ENCODE results near the gene RGS10.

RGS10 gene

DNA sequence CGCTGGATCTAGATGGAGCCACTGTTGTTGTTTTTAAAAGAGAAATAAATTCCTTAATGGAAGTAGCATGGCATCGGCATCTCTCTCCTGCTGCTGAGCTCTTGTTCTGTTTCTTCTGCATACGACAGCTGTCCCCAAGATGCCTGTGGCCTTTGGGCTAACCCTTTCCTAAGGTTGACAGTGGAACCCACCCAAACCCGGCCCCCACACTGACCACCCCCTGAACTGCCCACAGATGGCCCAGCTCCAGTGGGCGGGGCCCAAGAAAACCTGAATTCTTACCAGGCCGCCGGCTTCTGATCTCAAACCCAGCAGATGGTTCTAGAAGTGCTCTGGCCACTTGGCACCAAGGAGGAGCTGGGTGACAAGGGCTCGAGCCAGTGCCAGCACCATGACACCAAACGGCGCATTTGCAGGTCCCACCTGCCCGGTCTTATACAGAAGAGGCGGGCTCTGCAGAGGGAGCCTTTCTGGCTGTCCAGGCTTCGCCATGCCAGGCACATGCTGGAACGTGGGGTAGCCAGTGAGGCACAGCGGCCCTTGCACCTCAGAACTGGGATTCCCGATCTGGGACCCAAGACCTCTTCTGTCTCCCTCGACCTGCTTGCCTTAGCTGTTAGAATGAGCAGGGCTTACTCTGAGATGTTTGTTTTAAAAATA is 82.7 kb downstream of the RGS10 start:
- no peak for TF ChIP-seq CTCF (IDR thresholded peaks at IDR 0.05; ENCODE audit: extremely low read depth, missing control alignments)
- DNase-seq (ENCODE audit: low spot score): no peak

DNA sequence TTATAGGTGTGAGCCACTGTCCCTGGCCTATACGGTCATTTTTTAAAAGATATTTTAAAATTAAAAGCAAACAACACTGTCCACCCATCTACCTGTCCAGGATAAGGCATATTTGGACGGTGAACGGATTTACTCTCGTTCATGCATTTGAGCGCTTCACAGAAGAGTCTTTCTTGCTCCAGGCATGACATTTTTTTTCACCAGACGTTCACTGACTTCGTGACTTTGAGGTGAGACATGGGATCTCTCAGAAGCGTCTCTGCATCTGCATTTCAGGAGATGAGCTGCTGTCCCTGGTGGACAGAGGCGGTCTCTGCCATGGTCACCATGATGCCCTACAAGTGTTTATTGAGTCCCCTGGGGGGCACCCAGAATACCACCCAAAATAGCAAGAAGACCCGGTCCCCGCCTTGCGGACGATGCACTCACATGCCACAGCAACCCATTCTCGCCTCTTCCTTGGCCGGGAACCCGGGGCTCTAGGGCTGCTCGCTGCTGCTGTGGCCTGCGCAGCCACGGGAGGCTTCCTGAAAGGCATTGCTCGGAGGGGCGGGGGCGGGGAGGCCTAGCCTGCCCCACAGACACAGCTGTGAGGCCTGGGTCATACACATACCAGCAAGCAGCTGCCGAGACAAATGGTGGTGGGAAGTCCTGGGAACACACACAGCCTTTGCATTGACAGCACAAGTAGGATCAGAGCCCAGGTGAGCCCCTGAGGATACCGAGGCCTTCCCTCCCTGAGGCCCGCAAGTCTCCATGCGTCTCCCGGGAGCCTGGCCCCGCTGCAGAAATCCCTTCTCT is 84.4 kb downstream of the RGS10 start:
- no peak for TF ChIP-seq CTCF (IDR thresholded peaks at IDR 0.05; ENCODE audit: extremely low read depth, missing control alignments)
- DNase-seq (ENCODE audit: low spot score): no peak

DNA sequence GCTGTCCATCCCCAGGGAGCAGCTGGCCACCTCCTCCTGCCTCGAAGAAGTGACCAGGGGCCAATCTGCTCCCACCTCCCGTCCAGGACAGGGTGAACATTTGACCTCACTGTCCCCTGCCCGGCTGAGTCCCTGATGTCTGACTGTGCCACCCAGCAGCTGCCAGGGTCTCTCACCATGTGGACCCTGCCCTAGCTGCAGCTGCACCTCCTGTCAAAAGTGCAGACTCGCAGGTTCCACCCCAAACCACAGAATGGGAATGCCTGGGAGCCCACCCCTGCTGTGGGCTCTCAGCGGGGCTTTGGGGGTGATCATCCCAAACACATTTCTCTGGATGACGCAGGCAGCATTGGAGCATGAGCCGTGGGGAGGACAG is 86.1 kb downstream of the RGS10 start:
- TF ChIP-seq CTCF (IDR thresholded peaks at IDR 0.05; ENCODE audit: extremely low read depth, missing control alignments): no peak
- no peak for DNase-seq (ENCODE audit: low spot score)

GRCh38 chr10:119455609-119456434 is 86.7 kb downstream of the RGS10 start:
- no peak for TF ChIP-seq CTCF (IDR thresholded peaks at IDR 0.05; ENCODE audit: extremely low read depth, missing control alignments)
- peak; percentile 71 for DNase-seq (ENCODE audit: low spot score)

DNA sequence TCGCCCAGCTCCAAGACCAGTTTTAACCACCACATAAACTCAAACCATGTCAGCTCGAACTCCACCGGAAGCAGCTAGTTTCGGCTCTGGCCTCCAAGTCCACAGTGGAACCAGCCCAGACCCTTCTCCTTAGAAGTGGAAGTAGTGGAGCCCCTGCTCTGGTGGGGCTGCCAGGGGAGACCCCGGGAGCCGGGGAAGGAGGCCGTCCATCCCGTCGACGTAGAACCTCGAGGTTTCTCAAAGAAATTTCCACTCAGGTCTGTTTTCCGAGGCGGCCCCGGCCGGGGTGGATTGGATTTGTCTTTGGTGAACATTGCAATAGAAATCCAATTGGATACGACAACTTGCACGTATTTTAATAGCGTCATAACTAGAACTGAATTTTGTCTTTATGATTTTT is 87.5 kb downstream of the RGS10 start:
- DNase-seq (ENCODE audit: low spot score): no peak
- no peak for TF ChIP-seq CTCF (IDR thresholded peaks at IDR 0.05; ENCODE audit: extremely low read depth, missing control alignments)

GRCh38 chr10:119454316-119454715 is 88.2 kb downstream of the RGS10 start:
- no peak for TF ChIP-seq CTCF (IDR thresholded peaks at IDR 0.05; ENCODE audit: extremely low read depth, missing control alignments)
- DNase-seq (ENCODE audit: low spot score): no peak

GRCh38 chr10:119453313-119453712 is 89.2 kb downstream of the RGS10 start:
- no peak for DNase-seq (ENCODE audit: low spot score)
- TF ChIP-seq CTCF (IDR thresholded peaks at IDR 0.05; ENCODE audit: extremely low read depth, missing control alignments): no peak

Data from GM20000 (cell line).